H1 (cell line): Measurements from ENCODE around the gene TRIM75. TPM values are rescaled to one million over a fixed set of nuclear protein-coding genes. Genes with fewer than 3 reads are reported as not detected.

Experiments used
- CTCF ChIA-PET: fragments of 300-600 bp; sonication (Branson Sonifier 250); formaldehyde crosslinking; loops from one replicate; lab custom pipeline; 2021; ENCODE audit not compliant: partially characterized antibody; lab: Charles Lee
- POLR2A ChIA-PET: fragments of 300-600 bp; sonication (Branson Sonifier 250); formaldehyde crosslinking; loops from one replicate; lab custom pipeline; 2021; ENCODE audit warnings: inconsistent platforms; ENCODE audit not compliant: partially characterized antibody; lab: Charles Lee
- DNase-seq, 2 experiments: peaks; one replicate each; pipeline versions ENCODE4 v3.0.0 to v3.0.0-alpha.2; 2010 to 2022; ENCODE audit warnings: low spot score in 2 of 2, low read depth in 1 of 2, mixed read lengths in 1 of 2
- FAIRE-seq: peaks from 2 replicates; lab custom pipeline; 2011; peaks lifted over from hg19 to GRCh38; lab: Jason Lieb, UNC
- H2AFZ ChIP-seq: 2 replicates; pipeline ENCODE4 v1.8.1; 2012; ENCODE audit warnings: low read length, inconsistent platforms
- H2AK5ac ChIP-seq: 2 replicates; pipeline ENCODE4 v1.6.1; 2013; ENCODE audit warnings: low read depth, low read length
- H2BK120ac ChIP-seq: replicated peaks from 2 replicates; pipeline ENCODE3; 2013; ENCODE audit warnings: low read depth, low read length, inconsistent platforms
- H2BK12ac ChIP-seq: 2 replicates; pipeline ENCODE4 v1.6.1; 2013; ENCODE audit warnings: low read depth, low read length
- H2BK15ac ChIP-seq: 2 replicates; pipeline ENCODE4 v1.6.1; 2013; ENCODE audit warnings: low read length
- H2BK20ac ChIP-seq: 2 replicates; pipeline ENCODE4 v1.6.1; 2013; ENCODE audit warnings: low read length
- H2BK5ac ChIP-seq: 2 replicates; pipeline ENCODE4 v1.6.1; 2013; ENCODE audit warnings: low read depth, low read length
- H3K14ac ChIP-seq: 2 replicates; pipeline ENCODE4 v1.6.1; 2013; ENCODE audit warnings: inconsistent platforms; ENCODE audit not compliant: insufficient read length
- H3K18ac ChIP-seq: 2 replicates; pipeline ENCODE4 v1.6.1; 2013; ENCODE audit warnings: low read length; ENCODE audit errors: extremely low read depth
- H3K23ac ChIP-seq: 2 replicates; pipeline ENCODE4 v1.6.1; 2013; ENCODE audit warnings: inconsistent platforms; ENCODE audit not compliant: insufficient read length
- H3K23me2 ChIP-seq: 2 replicates; pipeline ENCODE4 v1.6.1; 2013; ENCODE audit warnings: low read depth, low read length
- H3K27ac ChIP-seq: 2 replicates; pipeline ENCODE4 v1.6.1; 2011; ENCODE audit warnings: low read depth, low read length, inconsistent platforms
- H3K27me3 ChIP-seq, 4 experiments: replicated peaks in 1 of 4; 1 replicate in 1 of 4; 2 replicates in 3 of 4; pipeline versions ENCODE4 v1.6.1 to v1.8.1; 2011 to 2013; ENCODE audit warnings: low read length in 3 of 4, mild to moderate bottlenecking in 3 of 4, inconsistent platforms in 2 of 4, mixed read lengths in 2 of 4, moderate library complexity in 1 of 4; ENCODE audit not compliant: control insufficient read depth in 3 of 4, insufficient read depth in 3 of 4; ENCODE audit errors: extremely low read depth in 1 of 4
- H3K36me3 ChIP-seq, 4 experiments: 2 replicates each; pipeline versions ENCODE4 v1.6.1 to v1.8.1; 2011 to 2013; ENCODE audit warnings: mild to moderate bottlenecking in 4 of 4, low read length in 3 of 4, moderate library complexity in 2 of 4, control low read depth in 1 of 4, inconsistent platforms in 1 of 4; ENCODE audit not compliant: insufficient read depth in 4 of 4, control insufficient read depth in 2 of 4
- H3K4ac ChIP-seq: replicated peaks from 2 replicates; pipeline ENCODE3; 2013; ENCODE audit warnings: low read length, low read depth, mixed read lengths, inconsistent platforms; ENCODE audit not compliant: insufficient read length
- H3K4me1 ChIP-seq, 4 experiments: replicated peaks in 1 of 4; 1 replicate in 1 of 4; 2 replicates in 3 of 4; pipeline versions ENCODE4 v1.6.1 to v1.8.1; 2011 to 2013; ENCODE audit warnings: low read length in 3 of 4, inconsistent platforms in 2 of 4, mixed read lengths in 1 of 4; ENCODE audit not compliant: insufficient read depth in 4 of 4, control insufficient read depth in 3 of 4
- H3K4me2 ChIP-seq, 2 experiments: 2 replicates each; pipeline versions ENCODE4 v1.6.1 to v1.8.1; 2011 to 2013; ENCODE audit warnings: low read depth in 2 of 2, low read length in 2 of 2, control low read depth in 1 of 2, inconsistent platforms in 1 of 2, mild to moderate bottlenecking in 1 of 2; ENCODE audit not compliant: insufficient read depth in 1 of 2
- H3K4me3 ChIP-seq, 4 experiments: fragments of 200-600, 300-600 bp in 1 of 4; sonication (generic), shearing (Covaris generic), sonication (Bioruptor Twin) in 1 of 4; 2 replicates each; pipeline versions ENCODE4 v1.5.1 to v1.8.1; 2011 to 2016; ENCODE audit warnings: low read length in 4 of 4, low read depth in 3 of 4, control low read depth in 2 of 4, inconsistent platforms in 2 of 4, mild to moderate bottlenecking in 2 of 4, mixed read lengths in 1 of 4, moderate library complexity in 1 of 4; ENCODE audit not compliant: insufficient read depth in 2 of 4; ENCODE audit errors: extremely low read depth in 1 of 4
- H3K56ac ChIP-seq: replicated peaks from 2 replicates; pipeline ENCODE3; 2013; ENCODE audit warnings: low read depth, mild to moderate bottlenecking, mixed read lengths, low read length, inconsistent platforms; ENCODE audit not compliant: insufficient read length
- H3K79me1 ChIP-seq: 2 replicates; pipeline ENCODE4 v1.6.1; 2013; ENCODE audit warnings: low read depth, low read length, control low read depth
- H3K79me2 ChIP-seq, 2 experiments: 2 replicates each; pipeline versions ENCODE4 v1.6.1 to v1.8.1; 2012 to 2013; ENCODE audit warnings: low read length in 2 of 2, mild to moderate bottlenecking in 2 of 2, inconsistent platforms in 1 of 2; ENCODE audit not compliant: insufficient read depth in 2 of 2, control insufficient read depth in 1 of 2
- H3K9ac ChIP-seq, 4 experiments: replicated peaks in 1 of 4; 1 replicate in 1 of 4; 2 replicates in 3 of 4; pipeline versions ENCODE4 v1.6.1 to v1.8.1; 2011 to 2013; ENCODE audit warnings: low read depth in 3 of 4, low read length in 3 of 4, control low read depth in 2 of 4, mild to moderate bottlenecking in 2 of 4, moderate library complexity in 2 of 4, inconsistent platforms in 1 of 4; ENCODE audit errors: extremely low read depth in 1 of 4
- H3K9me3 ChIP-seq, 2 experiments: 2 replicates each; pipeline versions ENCODE4 v1.6.1 to v1.8.1; 2012 to 2013; ENCODE audit warnings: mild to moderate bottlenecking in 2 of 2, moderate library complexity in 2 of 2, control low read depth in 1 of 2, inconsistent platforms in 1 of 2, low read depth in 1 of 2, low read length in 1 of 2, mixed read lengths in 1 of 2; ENCODE audit not compliant: insufficient read depth in 2 of 2
- H4K20me1 ChIP-seq, 2 experiments: replicated peaks in 1 of 2; 2 replicates each; pipeline versions ENCODE3 to v1.8.1; 2011 to 2013; ENCODE audit warnings: inconsistent platforms in 2 of 2, low read length in 2 of 2, mild to moderate bottlenecking in 1 of 2; ENCODE audit not compliant: insufficient read depth in 2 of 2, control insufficient read depth in 1 of 2
- H4K5ac ChIP-seq: 2 replicates; pipeline ENCODE4 v1.6.1; 2013; ENCODE audit warnings: low read length, low read depth, mixed read lengths, inconsistent platforms; ENCODE audit not compliant: insufficient read length
- H4K8ac ChIP-seq: 2 replicates; pipeline ENCODE4 v1.8.0; 2013; ENCODE audit warnings: mild to moderate bottlenecking, moderate library complexity, low read length, inconsistent platforms; ENCODE audit not compliant: insufficient read depth; ENCODE audit errors: extremely low read depth
- H4K91ac ChIP-seq: replicated peaks from 2 replicates; pipeline ENCODE3; 2013; ENCODE audit warnings: low read length, mixed read lengths, inconsistent platforms; ENCODE audit not compliant: insufficient read length
- KDM4A ChIP-seq: IDR thresholded peaks from one replicate; pipeline ENCODE4 v1.7.1; 2012; ENCODE audit warnings: low read depth, mild to moderate bottlenecking, moderate library complexity, low read length, inconsistent platforms; ENCODE audit not compliant: severe bottlenecking
- POLR2A ChIP-seq, 2 experiments: IDR thresholded peaks; 1 replicate in 1 of 2; 2 replicates in 1 of 2; pipeline ENCODE4 v1.6.1; 2011; ENCODE audit warnings: low read depth in 2 of 2, low read length in 2 of 2, mild to moderate bottlenecking in 2 of 2; ENCODE audit errors: control extremely low read depth in 1 of 2
- WGBS, 2 experiments: shearing (Covaris generic) in 1 of 2; methylation state at CpG; one replicate each; pipeline versions ENCODE4 v1.1.6 to v1.1.7; 2013 to 2015; ENCODE audit warnings: low lambda C conversion rate in 2 of 2, mixed read lengths in 2 of 2, inconsistent platforms in 1 of 2, low coverage in 1 of 2, missing lambda C conversion rate in 1 of 2; ENCODE audit not compliant: insufficient replicate concordance in 2 of 2, insufficient coverage in 1 of 2, insufficient read length in 1 of 2; ENCODE audit errors: extremely low coverage in 1 of 2, missing lambda C conversion rate in 1 of 2; 5-methylcytosine and 5-hydroxymethylcytosine counted together
- polyA plus RNA-seq, 7 experiments: library from polyadenylated mRNA; depleted of rRNA in 3 of 7; stranded (reverse) in 5 of 7; unstranded in 2 of 7; fragments of >200 nt in 5 of 7; fragments of 200-250 nt in 2 of 7; gene quantifications; 1 replicate in 5 of 7; 2 replicates in 1 of 7; 4 replicates in 1 of 7; pipeline versions ENCODE4 v1.2.1 to v1.2.3, GENCODE V29; 2011 to 2013; ENCODE audit warnings: missing spikeins in 2 of 7, mixed read lengths in 2 of 7
- total RNA-seq: library from RNA; stranded (reverse); fragmentation: NEBNext Ultra II Directional; extraction: Animal tissue kit (Norgen Biotek cat#: 25700); gene quantifications from 2 replicates; pipeline ENCODE4 v1.2.1, GENCODE V29; 2021
- TF ChIP-seq, protein P1 (sequence below), 3 experiments: IDR thresholded peaks; 1 replicate in 2 of 3; 2 replicates in 1 of 3; pipeline versions ENCODE4 v1.5.1 to v1.6.1; 2011; ENCODE audit warnings: low read length in 3 of 3, mild to moderate bottlenecking in 3 of 3, inconsistent platforms in 2 of 3, low read depth in 1 of 3, moderate library complexity in 1 of 3; ENCODE audit not compliant: insufficient read depth in 1 of 3; ENCODE audit errors: control extremely low read depth in 1 of 3

The TRIM75 gene
- total and polyA plus RNA-seq, 2 of the 8 experiments (the other 6 are each of a cell fraction or from before 2014, with no cell fraction given), result not detected

DNA sequence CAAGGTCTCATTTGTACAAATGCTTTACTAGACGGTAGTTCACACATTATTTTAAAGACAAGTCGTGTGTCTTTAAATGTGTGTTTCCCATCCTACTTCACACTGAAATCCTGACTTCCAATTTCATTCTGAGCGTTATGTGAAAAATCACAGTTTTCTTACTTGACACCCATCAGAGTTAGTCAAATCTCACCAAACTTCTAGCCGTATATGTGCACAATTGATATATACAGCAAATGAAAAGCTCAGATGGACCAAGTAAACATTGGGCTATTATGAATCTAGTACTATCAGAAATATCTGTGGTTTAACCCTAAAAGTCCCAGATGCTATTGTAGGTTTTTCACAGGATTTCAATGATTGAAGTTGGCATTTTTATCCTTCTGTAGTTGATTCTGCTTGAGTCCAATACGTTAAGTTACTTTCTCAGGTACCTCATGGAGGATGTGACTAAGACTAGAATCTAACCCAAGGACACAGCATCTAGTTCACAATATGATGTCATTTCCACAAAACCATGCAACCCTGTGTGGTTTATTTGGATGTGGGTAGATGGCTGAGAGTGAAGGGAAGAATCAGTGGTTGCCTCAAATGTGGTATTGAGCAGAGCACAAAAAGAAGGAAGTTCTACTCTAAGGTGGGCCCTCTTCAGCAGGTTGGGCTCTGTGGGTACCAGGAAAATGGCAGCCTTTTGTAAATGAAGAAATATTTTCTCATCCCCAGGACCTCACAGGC, 44.0 kb upstream of the TRIM75 start:
- WGBS, 2 experiments, result 89% methylated on average over 5 of the region's 5 CpGs; no CpG with 5 or more reads in 1 of the 2 experiments
- H3K23me2 ChIP-seq, result no peaks in the 10 kb centered on the region
- no peak overlapping the region for H2BK5ac ChIP-seq
- H2BK20ac ChIP-seq, result no peak overlapping the region
- no peak overlapping the region for H4K91ac ChIP-seq
- H3K27ac ChIP-seq, result no peak overlapping the region
- H4K5ac ChIP-seq, result no peak overlapping the region
- H3K27me3 ChIP-seq, result no peaks in the 10 kb centered on the region
- no peaks in the 10 kb centered on the region for H3K79me1 ChIP-seq
- H2AFZ ChIP-seq, result no peak overlapping the region
- no peaks in the 10 kb centered on the region for H4K20me1 ChIP-seq
- POLR2A ChIA-PET, result no interaction called here
- CTCF ChIA-PET, result interaction anchor here (0.6 to 1.6 kb wide), 6 partner anchors 12 to 242 kb away, joined by 3 to 6 read pairs (median 4); partner anchors contain the start of gene TRIM61
- H3K18ac ChIP-seq, result no peak overlapping the region
- DNase-seq (no peak), FAIRE-seq (no peak)
- no peak overlapping the region for H3K9ac ChIP-seq
- no peaks in the 10 kb centered on the region for H3K4me1 ChIP-seq
- no peak overlapping the region for H3K4ac ChIP-seq
- H3K36me3 ChIP-seq, result no peaks in the 10 kb centered on the region
- H2BK120ac ChIP-seq, result no peak overlapping the region
- no peak overlapping the region for H3K56ac ChIP-seq
- no peak overlapping the region for H4K8ac ChIP-seq
- no peak overlapping the region for H2AK5ac ChIP-seq
- H3K23ac ChIP-seq, result no peak overlapping the region
- no peaks in the 10 kb centered on the region for H3K9me3 ChIP-seq
- no peak overlapping the region for H3K14ac ChIP-seq
- no peak overlapping the region for H3K4me2 ChIP-seq
- no peaks in the 10 kb centered on the region for H3K79me2 ChIP-seq
- no peak overlapping the region for H3K4me3 ChIP-seq
- no peak overlapping the region for H2BK12ac ChIP-seq
- H2BK15ac ChIP-seq, result no peak overlapping the region
- TF ChIP-seq, protein P1, sequence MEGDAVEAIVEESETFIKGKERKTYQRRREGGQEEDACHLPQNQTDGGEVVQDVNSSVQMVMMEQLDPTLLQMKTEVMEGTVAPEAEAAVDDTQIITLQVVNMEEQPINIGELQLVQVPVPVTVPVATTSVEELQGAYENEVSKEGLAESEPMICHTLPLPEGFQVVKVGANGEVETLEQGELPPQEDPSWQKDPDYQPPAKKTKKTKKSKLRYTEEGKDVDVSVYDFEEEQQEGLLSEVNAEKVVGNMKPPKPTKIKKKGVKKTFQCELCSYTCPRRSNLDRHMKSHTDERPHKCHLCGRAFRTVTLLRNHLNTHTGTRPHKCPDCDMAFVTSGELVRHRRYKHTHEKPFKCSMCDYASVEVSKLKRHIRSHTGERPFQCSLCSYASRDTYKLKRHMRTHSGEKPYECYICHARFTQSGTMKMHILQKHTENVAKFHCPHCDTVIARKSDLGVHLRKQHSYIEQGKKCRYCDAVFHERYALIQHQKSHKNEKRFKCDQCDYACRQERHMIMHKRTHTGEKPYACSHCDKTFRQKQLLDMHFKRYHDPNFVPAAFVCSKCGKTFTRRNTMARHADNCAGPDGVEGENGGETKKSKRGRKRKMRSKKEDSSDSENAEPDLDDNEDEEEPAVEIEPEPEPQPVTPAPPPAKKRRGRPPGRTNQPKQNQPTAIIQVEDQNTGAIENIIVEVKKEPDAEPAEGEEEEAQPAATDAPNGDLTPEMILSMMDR (IDR thresholded peaks at IDR 0.05; ENCODE audit: control extremely low read depth in 1 of 3, insufficient read depth in 1 of 3, low read depth in 1 of 3, low read length in 3 of 3), result no peak
- no peak for TF ChIP-seq POLR2A (IDR thresholded peaks at IDR 0.05; ENCODE audit: control extremely low read depth in 1 of 2, low read depth in 2 of 2, low read length in 2 of 2)
- TF ChIP-seq KDM4A, result no peak
